ENCODE results near the gene MED15.
"Not testable (repeated sequence)": the region's sequence is repeated elsewhere in the genome, so short reads cannot be mapped to it uniquely, and the experiment has no call there.

The MED15 gene

DNA sequence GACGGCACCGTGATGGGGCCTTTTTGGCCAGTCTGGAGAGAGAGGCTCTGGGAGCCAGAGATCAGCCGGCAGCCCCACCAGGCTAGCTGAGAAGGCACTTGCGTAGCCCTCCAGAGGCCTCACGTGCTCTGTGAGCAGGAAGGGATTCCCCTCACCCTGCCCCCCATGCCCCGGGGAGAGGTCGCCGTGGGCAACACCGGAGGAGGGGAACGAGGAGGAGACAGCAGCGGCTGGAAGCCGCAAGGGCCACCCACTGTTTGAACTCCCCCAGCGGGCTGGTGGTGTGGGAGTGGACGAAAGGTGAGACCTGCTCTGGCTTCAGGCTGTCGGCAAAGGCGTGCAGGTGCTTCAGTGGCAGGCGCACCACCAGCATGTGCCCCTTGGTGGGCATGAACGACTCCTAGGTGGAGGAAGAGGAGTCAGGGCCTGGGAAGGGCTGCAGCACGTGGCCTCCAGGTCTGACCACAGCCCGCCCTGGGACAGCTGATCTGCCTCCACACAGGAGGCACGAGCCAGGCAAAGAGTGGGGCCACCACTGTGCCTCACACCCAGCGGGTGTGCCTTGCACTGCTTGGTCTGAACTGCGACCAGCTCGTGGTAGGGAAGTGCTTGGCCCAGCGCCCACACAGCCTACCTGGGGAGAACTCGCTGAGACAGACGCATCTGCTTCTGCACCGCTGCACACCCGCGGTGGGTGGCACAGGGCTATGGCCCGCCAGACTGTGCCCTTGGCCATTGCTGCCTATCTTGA, 99.9 kb downstream of the MED15 start:
- H3K4me3 Mint-ChIP-seq: no peak overlapping the region
- no peak overlapping the region for H3K27ac Mint-ChIP-seq
- H3K36me3 Mint-ChIP-seq: no peaks in the 10 kb centered on the region
- peaks cover 38% of the 10 kb centered on the region for H3K4me1 Mint-ChIP-seq
- ATAC-seq: no peak
- H3K9me3 Mint-ChIP-seq: no peaks in the 10 kb centered on the region
- no peak for DNase-seq (ENCODE audit: low spot score in 2 of 2)

DNA sequence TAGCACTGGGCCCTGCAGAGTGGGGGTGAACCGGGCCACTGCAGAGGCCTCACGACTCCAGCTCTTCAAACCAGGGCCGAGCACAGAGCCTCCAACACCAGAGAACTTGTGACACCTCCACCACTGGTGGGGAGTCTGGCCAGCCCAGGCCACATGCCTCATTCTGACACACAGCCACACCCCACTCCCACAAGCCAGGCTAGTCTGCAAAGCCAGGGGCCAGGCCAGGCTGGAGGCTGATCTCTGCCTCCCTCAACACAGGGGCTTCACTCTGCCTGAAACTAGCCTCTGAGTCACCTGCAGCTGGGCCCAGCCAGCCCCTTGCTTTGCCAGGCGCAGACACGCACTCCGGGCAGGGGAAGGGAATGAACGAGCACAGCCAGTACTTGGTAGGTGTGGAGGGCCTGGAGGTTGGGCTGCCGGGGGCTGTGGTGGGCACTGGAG, 102.9 kb downstream of the MED15 start:
- Mint-ChIP-seq H3K4me3 (no peak overlapping the region), H3K4me1 (peaks cover 38% of the 10 kb centered on the region), H3K27ac (peak overlapping the region; percentile 76), H3K36me3 (no peaks in the 10 kb centered on the region), H3K9me3 (no peaks in the 10 kb centered on the region)
- ATAC-seq: peak; percentile 43
- no peak for DNase-seq (ENCODE audit: low spot score in 2 of 2)

DNA sequence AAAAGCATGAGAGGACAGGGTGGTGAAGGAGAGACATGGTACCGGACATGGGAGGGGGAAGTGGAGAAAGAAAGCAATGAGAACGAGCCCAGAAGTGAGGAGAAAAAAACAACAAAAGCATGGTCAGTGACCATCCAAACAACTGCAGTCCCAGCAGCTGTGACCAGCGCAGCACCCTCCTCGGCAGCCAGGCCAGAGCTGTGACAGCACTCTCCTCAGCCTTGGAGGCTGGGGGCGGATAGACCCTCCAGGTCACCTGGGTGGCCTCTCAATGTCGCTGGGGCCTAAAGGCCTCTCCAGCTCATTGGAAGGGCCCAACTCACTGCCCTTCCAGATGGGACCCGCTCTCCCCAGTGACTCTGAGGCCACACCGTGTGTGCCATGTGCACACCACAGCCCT, 103.3 kb downstream of the MED15 start:
- Mint-ChIP-seq H3K4me1 (peaks cover 34% of the 10 kb centered on the region), H3K27ac (peak overlapping the region; percentile 76), H3K36me3 (no peaks in the 10 kb centered on the region), H3K4me3 (no peak overlapping the region), H3K9me3 (no peaks in the 10 kb centered on the region)
- DNase-seq (ENCODE audit: low spot score in 2 of 2) (no peak), ATAC-seq (no peak)

DNA sequence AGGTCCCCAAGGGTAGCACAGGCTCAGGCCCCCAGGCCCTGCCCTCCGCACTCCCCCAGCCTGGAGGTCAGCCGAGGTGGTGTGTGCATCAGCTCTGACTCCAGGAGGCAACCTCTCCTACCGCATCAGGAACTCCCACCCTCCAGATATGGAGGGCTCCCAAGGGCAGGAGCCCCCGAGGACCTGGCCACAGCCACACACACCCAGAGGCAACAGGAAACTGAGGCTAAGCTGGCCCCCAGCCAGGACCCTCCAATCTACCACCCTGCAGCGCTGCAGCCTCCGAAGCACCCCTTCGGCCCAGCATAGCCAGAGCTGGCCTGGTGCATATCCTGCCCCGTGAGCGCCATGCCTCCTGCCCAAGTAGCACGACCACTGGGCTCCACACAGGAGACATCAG, 104.0 kb downstream of the MED15 start:
- Mint-ChIP-seq H3K36me3 (no peaks in the 10 kb centered on the region), H3K27ac (no peak overlapping the region), H3K4me3 (no peak overlapping the region), H3K9me3 (no peaks in the 10 kb centered on the region), H3K4me1 (peaks cover 28% of the 10 kb centered on the region)
- no peak for ATAC-seq
- no peak for DNase-seq (ENCODE audit: low spot score in 2 of 2)

DNA sequence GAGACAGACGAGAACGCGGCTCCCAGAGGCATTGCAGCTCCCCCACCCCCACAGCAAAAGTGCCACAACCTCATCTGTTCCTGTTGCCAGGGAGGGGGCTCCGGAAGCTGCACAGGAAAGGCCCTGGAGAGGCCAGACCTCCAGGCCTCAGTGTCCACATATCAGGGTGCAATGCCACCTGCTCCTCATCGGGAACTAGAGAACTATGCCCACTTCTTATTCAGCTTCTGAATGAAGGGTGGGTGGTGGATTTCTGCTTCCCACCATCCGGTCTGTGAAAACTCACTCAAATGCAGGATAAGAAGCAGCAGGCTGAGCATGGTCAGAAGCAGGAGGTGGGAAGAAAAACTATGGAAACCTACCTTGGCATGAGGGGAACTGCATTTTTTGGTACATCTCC, 105.9 kb downstream of the MED15 start:
- no peak for DNase-seq (ENCODE audit: low spot score in 2 of 2)
- H3K9me3 Mint-ChIP-seq: no peaks in the 10 kb centered on the region
- H3K4me3 Mint-ChIP-seq: no peak overlapping the region
- no peak overlapping the region for H3K27ac Mint-ChIP-seq
- no peaks in the 10 kb centered on the region for H3K36me3 Mint-ChIP-seq
- no peak for ATAC-seq
- H3K4me1 Mint-ChIP-seq: peaks cover 24% of the 10 kb centered on the region

DNA sequence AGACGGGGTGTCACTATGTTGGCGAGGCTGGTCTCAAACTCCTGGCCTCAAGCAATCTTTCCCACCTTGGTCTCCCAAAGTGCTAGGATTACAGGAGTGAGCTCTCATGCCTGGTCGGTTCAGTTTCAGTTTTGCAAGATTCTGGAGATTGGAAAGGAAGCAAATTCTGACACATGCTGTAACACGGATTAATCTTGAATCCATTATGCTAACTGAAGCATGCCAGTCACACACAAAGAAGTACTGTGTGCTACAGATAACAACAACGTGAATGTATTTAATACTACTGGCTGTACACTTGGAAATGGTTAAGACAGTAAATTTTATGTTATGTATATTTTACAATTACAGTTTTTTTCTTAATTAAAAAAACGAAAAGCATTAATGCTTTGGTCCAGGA, 107.6 kb downstream of the MED15 start:
- Mint-ChIP-seq H3K4me1 (peaks cover 23% of the 10 kb centered on the region), H3K27ac (no peak overlapping the region), H3K9me3 (no peaks in the 10 kb centered on the region), H3K36me3 (no peaks in the 10 kb centered on the region), H3K4me3 (no peak overlapping the region)
- DNase-seq (ENCODE audit: low spot score in 2 of 2) (no peak), ATAC-seq (no peak)

DNA sequence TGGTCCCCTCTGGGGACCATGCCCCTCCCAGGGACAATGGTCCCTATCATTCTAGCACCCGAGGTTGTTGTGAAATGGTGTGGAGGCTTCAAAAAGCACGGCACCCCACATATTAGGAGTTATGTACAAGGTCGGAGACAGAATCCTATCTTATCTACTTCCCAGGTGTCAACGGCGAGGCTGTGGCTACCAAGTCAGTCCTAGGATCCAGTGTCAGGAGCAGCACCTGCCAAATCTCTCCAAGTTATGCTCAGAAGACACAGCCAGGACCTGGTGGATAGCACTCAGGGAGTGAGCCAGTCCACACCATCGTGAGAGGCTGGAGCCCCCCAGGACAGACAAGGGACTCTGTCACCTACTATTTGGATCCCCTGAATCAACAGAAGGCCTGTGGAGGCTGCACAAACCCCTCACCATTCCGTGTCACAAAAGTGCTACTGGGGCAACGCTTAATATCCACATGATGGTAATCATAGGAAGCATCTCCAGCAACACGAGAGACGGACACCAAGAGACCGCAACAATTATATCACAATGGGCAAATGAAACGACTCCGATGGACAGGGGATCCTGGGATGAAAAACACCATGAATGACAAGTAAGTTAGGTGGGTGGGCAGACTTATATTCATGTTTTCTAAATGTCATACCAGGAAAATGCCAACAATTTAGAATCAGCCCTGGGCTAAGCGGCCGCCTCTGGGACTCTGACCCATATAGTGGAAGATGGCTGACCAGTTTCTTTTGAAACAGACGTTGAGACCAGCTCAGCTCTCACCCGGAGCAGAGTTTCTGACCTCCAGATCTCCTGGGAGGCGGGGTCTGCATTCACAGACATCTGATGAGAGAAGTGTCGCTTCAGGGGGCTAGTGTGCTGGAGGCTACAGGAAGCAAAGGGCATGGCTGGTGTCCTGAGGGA, 108.4 kb downstream of the MED15 start:
- DNase-seq (ENCODE audit: low spot score in 2 of 2) (no peak), ATAC-seq (no peak)
- Mint-ChIP-seq H3K4me3 (no peak overlapping the region), H3K4me1 (peaks cover 15% of the 10 kb centered on the region), H3K9me3 (no peaks in the 10 kb centered on the region), H3K27ac (no peak overlapping the region), H3K36me3 (no peaks in the 10 kb centered on the region)

DNA sequence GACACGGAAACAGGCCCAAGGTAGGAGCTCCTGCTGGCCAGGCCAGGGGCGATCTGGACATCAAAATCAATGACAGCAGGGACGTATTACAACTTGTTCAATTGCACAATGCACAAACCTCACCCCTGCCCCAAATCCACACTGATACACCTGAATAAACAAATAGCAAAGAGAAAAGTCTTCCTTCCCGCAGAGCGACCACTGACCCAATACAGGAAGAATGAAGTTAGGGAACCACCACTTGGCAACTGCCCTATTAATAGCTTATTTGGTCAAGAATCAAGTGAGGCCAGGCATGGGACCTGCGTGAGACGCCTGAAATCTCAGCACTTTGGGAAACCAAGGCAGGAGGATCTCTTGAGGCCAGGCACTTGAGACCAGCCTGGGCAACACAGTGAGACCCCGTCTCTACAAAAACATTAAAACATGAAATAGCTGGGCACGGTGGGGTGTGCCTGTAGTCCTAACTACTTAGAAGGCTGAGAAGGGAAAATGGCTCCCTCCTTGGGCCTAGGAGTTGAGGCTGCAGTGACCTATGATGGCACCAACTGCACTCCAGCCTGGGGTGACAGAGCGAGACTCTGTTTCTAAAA, 109.1 kb downstream of the MED15 start:
- Mint-ChIP-seq H3K4me3 (no peak overlapping the region), H3K27ac (no peak overlapping the region), H3K4me1 (peaks cover 9% of the 10 kb centered on the region), H3K36me3 (no peaks in the 10 kb centered on the region), H3K9me3 (no peaks in the 10 kb centered on the region)
- ATAC-seq (no peak), DNase-seq (ENCODE audit: low spot score in 2 of 2) (no peak)

DNA sequence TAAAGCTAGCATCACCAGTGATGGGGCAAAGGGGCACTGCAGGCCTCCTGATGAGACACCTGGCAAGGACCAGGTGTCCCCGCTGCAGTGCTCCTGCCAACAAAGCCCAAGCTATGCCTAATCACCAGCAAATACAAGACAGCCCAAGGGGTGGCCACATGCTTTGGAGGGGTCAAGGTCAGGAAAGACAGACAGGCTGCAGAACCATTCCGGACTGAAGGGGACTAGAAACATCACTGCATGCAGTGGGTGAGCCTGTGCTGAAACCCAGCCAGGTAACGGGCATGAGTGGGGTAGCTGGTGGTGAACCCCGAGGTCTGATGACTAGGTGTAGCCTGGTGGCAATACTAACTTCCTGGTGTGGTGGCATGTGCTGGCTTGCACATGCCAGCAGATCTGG, 111.1 kb downstream of the MED15 start:
- H3K9me3 Mint-ChIP-seq: no peaks in the 10 kb centered on the region
- H3K36me3 Mint-ChIP-seq: no peaks in the 10 kb centered on the region
- no peak overlapping the region for H3K27ac Mint-ChIP-seq
- ATAC-seq: peak; percentile 34
- DNase-seq (ENCODE audit: low spot score in 2 of 2): no peak
- H3K4me3 Mint-ChIP-seq: no peak overlapping the region
- H3K4me1 Mint-ChIP-seq: peaks cover 5% of the 10 kb centered on the region

DNA sequence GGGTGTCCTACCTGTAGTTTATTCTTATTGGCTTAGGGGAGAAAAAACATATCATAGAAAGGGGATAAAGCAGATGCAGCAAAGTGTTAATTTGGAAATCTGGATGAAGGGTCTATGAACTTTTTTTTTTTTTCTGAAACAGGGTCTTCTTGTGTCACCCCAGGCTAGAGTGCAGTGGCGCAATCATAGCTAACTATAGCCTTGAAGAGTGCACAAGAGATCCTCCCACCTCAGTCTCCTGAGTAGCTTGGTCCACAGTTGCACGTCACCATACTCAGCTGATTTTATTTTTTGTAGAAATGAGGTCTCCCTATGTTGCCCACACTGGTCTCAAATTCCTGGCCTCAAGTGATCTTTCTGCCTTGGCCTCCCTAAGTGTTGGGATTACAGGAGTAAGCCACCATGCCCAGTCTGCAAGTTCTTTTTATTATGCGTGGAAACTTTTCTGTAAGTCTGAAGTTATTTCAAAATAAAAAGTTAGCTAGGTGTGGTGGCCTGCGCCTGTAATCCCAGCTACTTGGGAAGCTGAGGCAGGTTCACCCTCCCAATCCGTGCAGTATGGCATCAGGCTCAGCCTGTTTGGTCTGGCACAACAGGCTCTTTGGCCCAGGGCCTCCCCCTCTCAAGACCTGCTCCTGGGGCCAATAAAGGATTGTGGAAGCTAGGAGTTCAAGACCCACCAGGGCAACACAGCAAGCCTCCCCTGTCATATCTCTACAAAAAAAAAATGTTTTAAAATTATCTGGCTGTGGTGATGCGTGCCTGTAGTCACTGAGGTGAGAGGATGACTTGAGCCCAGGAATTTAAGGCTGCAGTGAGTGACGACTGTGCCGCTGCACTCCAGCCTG, 111.9 kb downstream of the MED15 start:
- no peak overlapping the region for H3K4me3 Mint-ChIP-seq
- no peak overlapping the region for H3K27ac Mint-ChIP-seq
- no peaks in the 10 kb centered on the region for H3K9me3 Mint-ChIP-seq
- ATAC-seq (no peak), DNase-seq (ENCODE audit: low spot score in 2 of 2) (no peak)
- H3K36me3 Mint-ChIP-seq: no peaks in the 10 kb centered on the region
- peaks cover 8% of the 10 kb centered on the region for H3K4me1 Mint-ChIP-seq

DNA sequence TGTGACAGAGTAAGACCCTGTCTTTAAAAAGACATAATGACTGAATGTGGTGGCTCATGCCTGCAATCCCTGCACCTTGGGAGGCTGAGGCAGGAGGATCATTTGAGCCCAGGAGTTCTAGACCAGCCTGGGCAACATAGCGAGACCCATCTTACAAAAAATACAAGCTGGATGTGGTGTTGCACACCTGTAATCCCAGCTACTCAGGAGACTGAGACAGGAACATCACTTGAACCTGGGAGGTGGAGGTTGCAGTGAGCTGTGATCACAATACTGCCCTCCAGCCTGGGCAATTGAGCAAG, 112.4 kb downstream of the MED15 start:
- peaks cover 14% of the 10 kb centered on the region for H3K4me1 Mint-ChIP-seq
- ATAC-seq; DNase-seq (ENCODE audit: low spot score in 2 of 2); H3K27ac Mint-ChIP-seq; H3K36me3 Mint-ChIP-seq; H3K9me3 Mint-ChIP-seq; H3K4me3 Mint-ChIP-seq: not testable (repeated sequence)

DNA sequence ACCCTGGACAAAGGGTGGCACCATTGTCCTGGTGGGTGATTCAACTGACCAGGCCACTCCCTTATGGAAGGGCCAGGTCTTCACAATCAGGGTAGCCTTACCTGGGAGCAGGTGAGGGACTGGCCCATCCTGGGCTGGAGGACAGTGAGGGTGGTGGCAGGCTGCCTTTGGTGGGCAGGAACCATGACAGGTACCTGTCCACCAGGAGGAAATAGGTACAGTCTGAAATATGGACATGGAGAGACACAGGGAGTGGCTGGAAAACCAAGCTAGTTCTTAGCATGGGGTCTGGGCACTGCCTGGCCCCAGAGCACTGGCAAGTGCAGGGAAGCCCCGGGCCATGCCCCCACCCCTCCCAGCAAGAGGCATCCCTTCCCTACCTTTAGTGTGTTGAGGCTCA, 113.8 kb downstream of the MED15 start:
- H3K4me1 Mint-ChIP-seq: peaks cover 22% of the 10 kb centered on the region
- no peak overlapping the region for H3K27ac Mint-ChIP-seq
- H3K36me3 Mint-ChIP-seq: no peaks in the 10 kb centered on the region
- H3K4me3 Mint-ChIP-seq: no peak overlapping the region
- no peaks in the 10 kb centered on the region for H3K9me3 Mint-ChIP-seq
- ATAC-seq (no peak), DNase-seq (ENCODE audit: low spot score in 2 of 2) (no peak)

DNA sequence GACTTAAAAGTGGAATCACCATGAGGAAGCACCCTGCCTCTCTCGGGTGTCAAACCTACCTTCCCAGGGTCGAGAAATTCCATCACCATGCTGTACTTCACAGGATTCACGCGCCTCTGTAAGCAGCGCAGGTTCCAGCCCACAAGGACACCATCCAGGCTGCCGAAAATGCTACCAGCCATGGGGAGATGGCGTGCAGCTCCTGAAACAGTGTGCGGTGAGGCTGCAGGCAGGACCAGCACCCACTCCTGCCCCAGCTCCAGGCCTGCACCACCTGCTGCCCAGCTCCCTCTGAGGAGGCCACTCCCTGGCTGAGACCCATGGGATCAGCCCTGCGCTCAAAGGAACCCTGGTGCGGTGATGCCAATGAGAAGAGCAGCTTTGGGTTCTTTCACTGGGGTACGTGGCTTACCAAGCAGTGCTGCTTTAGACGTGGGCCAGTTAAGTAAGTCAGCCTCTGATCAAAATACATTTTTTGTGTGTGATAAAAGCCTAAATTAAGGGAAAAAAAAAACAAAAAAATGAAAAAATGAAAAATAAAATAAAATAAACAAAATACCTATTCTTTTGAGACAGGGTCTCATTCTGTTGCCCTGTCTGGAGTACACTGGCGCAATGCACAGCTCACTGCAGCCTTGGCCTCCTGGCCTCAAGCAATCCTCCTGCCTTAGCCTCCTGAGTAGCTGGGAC, 115.4 kb downstream of the MED15 start:
- Mint-ChIP-seq H3K27ac (no peak overlapping the region), H3K4me3 (no peak overlapping the region), H3K4me1 (peaks cover 22% of the 10 kb centered on the region), H3K36me3 (no peaks in the 10 kb centered on the region), H3K9me3 (no peaks in the 10 kb centered on the region)
- ATAC-seq: no peak
- DNase-seq (ENCODE audit: low spot score in 2 of 2): no peak

DNA sequence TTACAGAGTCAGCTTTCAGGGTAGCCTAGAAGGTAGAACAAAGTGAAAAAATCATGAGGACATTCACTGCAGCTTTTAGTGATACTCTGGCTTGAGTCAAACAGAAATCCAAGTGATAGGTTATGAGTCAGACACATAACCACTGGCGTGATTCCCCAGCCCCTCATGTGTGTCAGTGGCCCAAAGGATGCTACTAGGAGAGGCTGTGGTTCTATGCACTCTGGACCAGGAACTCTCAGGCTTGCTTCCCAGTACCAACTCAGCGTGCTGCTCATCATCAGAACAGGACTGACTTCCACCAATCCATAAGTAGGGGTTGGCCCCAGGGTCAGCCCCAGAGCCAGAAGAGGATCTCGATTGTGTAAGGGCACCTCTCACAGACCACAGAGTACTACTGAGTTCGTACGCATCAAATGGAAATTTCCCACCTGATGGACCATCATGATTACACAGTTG, 116.8 kb downstream of the MED15 start:
- Mint-ChIP-seq H3K4me3 (no peak overlapping the region), H3K4me1 (peaks cover 17% of the 10 kb centered on the region), H3K36me3 (no peaks in the 10 kb centered on the region), H3K9me3 (no peaks in the 10 kb centered on the region), H3K27ac (peak overlapping the region; percentile 67)
- ATAC-seq: peak; percentile 97
- DNase-seq (ENCODE audit: low spot score in 2 of 2): peak; percentile 45 to 87
